ENCODE data around the gene SUN5. TPM values are rescaled to one million over a fixed set of nuclear protein-coding genes. Genes with fewer than 3 reads are reported as not detected.
"Not testable (repeated sequence)": the region's sequence is repeated elsewhere in the genome, so short reads cannot be mapped to it uniquely, and the experiment has no call there.

Gene SUN5
- total RNA-seq, 1 donor from 2014 or later = not detected

DNA sequence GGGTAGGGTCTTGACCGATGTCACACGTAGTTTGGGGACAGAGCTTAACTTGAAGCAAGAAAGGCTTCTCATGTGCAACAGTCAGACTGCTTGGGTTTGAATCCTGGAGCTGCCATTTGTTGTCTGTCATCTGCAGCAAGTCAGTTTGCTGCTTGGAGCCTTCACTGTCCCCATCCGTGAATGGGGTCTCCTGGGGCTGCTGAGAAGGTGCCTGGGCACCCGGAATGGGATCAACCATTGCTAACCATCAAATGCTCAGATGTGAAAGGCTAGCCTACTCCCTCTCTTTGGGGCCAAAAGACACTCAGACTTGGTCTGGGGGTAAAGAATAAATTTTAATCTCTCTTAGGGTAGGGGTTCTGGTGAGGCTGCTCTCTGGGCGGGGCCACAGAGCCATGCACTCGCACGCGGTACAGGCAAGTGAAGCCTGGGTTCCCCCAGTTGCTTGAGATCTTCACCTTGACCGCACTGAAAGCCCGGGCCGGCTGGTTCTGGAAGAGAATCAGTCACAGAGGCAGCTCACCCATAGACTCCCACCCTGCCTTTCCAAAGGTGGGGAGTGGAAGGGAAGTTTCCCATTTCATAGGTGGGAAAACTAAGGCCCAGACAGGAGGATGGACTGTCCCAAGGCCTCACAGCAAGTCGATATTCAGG, 20.6 kb downstream of the SUN5 start:
- DNase-seq = no peak
- no peak for ATAC-seq
- intact Hi-C loops (cut with micrococcal nuclease) = no loop called here

- intact Hi-C loops (cut with micrococcal nuclease) = no loop called here
- DNase-seq = peak; percentile 71
- peak; percentile 94 for ATAC-seq
These were observed 21.4 kb downstream of the SUN5 start for GRCh38 chr20:32982617-32983458.

- no peak for ATAC-seq
- DNase-seq = no peak
- intact Hi-C loops (cut with micrococcal nuclease) = no loop called here
These were observed 23.2 kb downstream of the SUN5 start for GRCh38 chr20:32980990-32981389.

DNA sequence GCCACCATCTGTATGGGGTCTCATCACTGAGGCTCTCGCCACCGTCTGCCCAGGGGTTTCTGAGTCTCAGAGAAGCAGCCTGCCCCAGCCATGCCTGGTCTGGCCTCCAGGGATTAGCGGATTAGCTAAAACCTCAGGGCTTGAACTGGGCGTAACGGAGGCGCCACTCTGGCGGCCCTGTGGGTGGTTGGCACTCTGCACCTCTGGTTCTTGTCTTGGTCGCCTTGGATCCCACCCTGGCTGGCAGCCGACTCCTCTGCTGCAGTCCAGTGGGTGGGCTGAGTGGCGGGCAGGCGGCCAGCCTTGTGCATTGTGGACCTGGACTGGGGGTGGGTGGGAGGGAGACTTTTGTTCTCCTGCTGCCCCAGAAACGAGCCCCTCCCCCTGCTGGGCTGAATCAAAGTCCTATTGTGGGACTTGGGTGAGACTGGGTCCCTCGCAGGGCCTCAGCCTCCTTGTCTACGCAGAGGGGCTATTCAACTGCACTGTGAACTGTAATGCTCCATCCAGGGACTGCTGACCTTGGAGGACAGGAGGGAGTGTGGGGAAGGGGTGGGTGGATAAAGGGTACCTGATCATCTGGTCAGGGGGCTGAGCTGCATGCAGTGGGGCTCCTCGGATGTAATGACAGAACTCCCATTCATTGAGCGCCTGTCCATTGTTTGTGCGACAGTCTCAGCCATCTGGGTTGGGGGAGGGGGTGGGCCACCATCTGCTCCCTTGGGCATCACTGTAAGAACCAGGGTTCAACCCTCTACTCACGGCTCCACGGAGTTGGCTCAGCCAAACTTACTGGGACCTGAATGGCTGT, 23.9 kb downstream of the SUN5 start:
- DNase-seq (no peak), ATAC-seq (no peak)
- intact Hi-C loops (cut with micrococcal nuclease) = no loop called here

- DNase-seq = no peak
- intact Hi-C loops (cut with micrococcal nuclease) = no loop called here
- ATAC-seq = no peak
These were observed 24.8 kb downstream of the SUN5 start for GRCh38 chr20:32979201-32979998.

DNA sequence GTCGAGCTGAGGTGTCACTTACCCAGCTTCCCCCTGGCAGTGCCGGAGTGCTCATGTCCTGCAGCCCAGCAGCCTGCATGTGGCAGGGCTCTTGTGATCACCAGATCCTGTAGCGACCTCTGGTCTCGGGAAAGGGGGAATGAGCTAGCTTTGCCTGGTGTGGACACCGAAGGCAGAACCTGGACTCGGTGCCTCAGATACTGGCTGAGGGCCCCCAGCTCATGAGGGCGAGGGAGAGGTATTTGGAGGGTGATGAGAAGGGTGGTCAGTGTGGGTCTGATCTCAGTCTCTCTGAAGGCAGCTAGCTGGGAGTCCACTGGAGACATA, 26.3 kb downstream of the SUN5 start:
- ATAC-seq (no peak), DNase-seq (no peak)
- intact Hi-C loops (cut with micrococcal nuclease) = no loop called here

DNA sequence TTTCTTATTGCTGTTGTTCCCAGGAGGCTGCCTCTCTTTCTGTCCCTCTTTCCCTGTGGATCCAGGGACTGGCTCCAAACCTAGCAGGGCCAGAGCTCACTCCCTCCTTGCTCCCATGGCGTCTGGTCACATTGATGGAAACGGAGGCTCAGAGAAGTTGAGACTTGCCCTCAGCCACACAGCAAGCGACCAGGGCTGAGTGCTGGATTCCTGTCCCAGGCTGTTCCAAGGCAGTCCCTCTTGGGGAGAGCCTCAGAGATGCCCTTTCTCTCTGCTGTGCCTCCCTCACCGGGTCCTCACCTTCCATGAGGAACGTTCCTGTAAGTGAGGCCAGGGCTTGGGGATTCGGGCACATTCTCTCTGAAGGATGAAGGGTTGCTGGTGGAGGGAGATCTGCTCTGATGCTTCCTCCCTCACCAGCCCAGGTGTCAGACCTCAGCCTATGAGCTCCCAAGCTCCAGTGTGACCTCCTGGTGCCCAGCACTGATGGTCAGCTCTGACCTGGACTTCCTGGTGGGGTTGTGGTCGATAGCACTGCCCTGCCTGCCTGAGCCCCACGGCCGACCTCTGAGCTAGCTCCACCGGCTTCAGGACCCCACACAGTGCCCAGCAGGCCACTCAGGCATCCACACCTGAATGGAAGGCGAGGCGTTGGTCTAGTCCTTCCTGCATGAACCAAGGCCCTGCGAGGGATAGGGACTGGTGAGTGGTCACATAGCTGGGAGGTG, 26.8 kb downstream of the SUN5 start:
- DNase-seq (no peak), ATAC-seq (no peak)
- intact Hi-C loops (cut with micrococcal nuclease) = no loop called here

- ATAC-seq (no peak), DNase-seq (no peak)
- intact Hi-C loops (cut with micrococcal nuclease) = no loop called here
These were observed 27.5 kb downstream of the SUN5 start for GRCh38 chr20:32976746-32977145.

DNA sequence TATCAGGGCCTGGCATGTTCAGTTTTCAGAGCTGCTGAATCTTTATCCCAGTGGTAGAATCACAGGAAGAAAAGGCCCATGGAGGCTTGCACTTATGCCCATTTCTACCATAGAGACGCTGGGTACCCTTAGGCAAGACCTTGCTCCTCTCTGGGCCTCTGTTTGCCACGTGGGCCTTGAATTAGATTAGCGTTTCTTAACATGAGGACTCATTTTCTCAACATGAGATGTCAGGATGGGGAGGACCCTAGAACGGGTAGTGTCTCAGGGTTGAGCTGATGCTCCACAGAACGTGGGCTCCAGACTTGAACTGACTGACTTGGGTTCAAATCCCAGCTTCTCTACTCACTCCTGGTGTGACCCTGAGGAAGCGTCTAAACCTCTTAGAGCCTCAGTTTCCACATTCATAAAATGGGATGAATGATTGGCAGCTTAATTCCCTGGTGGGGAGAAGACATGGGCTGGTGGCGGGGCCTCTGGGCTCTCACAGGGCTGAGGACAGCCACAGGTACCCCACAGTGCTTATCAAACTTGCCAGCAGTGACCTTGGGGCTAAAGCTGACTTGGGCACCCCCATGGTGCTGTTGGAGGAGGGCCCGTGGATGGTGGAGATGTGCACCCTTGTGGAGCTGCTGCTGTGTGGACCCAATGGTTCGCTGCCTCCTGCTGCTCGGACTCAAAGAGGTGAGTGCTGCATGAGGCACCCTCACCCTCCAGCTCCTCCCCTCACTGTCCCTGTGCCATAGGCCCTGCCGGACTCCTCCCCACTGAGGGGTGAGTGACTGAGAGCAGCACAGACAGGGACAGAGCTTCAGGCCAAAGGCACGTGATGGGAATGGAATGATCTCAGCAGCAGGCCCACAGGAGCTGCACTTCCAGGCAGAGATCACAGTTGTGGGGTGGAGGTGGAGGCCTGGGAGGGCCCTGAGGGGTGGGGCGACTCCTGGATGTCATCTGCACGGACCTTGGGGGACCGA, 28.2 kb downstream of the SUN5 start:
- intact Hi-C loops (cut with micrococcal nuclease) = no loop called here
- DNase-seq = peak; percentile 69
- ATAC-seq = peak; percentile 95

- DNase-seq; ATAC-seq; intact Hi-C loops (cut with micrococcal nuclease): not testable (repeated sequence)
These were observed 29.1 kb downstream of the SUN5 start for GRCh38 chr20:32975121-32975520.

DNA sequence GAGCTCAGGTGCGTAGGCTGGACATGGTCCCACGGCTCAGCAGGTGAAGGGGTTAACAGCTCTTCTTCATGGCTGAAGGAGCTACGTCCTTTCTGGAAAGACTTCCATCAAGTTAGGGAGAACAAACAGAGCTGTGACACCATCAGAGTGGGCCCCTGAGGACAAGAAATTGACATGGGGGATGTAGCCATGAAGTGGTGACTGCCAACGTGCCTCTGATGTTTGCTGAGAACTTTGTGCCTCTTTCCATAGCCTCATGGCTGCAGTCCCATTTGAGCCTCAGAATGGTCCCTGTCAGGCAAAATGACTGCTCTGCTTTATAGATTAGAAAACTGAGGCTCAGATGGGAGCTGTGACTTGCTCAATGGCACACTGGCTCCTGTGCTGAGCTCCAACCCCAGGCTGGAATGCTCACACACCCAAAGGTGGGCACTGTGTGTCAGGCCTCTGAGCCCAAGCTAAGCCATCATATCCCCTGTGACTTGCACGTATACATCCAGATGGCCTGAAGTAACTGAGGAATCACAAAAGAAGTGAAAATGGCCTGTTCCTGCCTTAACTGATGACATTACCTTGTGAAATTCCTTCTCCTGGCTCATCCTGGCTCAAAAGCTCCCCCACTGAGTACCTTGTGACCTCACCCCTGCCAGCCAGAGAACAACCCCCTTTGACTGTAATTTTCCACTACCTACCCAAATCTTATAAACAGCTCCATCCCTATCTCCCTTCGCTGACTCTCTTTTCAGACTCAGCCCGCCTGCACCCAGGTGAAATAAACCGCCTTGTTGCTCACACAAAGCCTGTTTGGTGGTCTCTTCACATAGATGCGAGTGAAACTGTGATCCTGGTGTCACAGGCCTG, 29.8 kb downstream of the SUN5 start:
- DNase-seq; intact Hi-C loops (cut with micrococcal nuclease); ATAC-seq: not testable (repeated sequence)

- DNase-seq (no peak), ATAC-seq (no peak)
- intact Hi-C loops (cut with micrococcal nuclease) = no loop called here
These were observed 31.0 kb downstream of the SUN5 start for GRCh38 chr20:32973077-32973717.

GRCh38 chr20:32972181-32973076, 31.8 kb downstream of the SUN5 start:
- intact Hi-C loops (cut with micrococcal nuclease) = no loop called here
- DNase-seq = no peak
- ATAC-seq = no peak

DNA sequence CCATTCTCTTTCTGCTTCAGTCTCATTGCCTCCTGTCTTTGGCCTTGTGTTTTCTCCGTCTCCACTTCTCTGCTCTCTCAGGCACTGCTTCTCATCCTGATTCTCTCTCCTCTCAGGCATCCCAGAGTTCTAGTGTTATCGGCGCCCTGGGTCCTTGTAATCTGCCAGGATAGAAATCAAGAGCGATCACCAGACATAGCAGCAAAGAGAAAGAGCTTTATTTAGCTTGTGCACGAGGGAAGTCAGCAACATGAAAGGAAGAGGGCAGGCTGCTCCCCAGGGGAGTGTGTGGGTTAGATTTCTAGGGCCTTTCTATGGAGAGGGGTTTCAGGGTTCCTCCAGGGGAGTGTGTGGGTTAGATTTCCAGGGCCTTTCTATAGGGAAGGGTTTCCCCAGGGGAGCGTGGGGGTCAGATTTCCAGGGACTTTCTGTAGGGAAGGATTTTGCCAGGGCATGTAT, 32.5 kb downstream of the SUN5 start:
- ATAC-seq = peak; percentile 59

GRCh38 chr20:32970973-32971300, 33.3 kb downstream of the SUN5 start:
- DNase-seq (no peak), ATAC-seq (no peak)
- intact Hi-C loops (cut with micrococcal nuclease) = no loop called here

More for the DNA sequence above, 32.5 kb downstream of the SUN5 start:
- intact Hi-C loops (cut with micrococcal nuclease) = no loop called here
- no peak for DNase-seq

Data from left ventricle myocardium superior (tissue), 1 donor.